Liver (tissue), 9 donors: ENCODE measurements around the gene PXDN. TPM values are rescaled to one million over a fixed set of nuclear protein-coding genes. Genes with fewer than 3 reads are reported as not detected.

ENCODE experiments used
- DNase-seq: peaks from one replicate; pipeline ENCODE4 v3.0.0-alpha.2; 2017; ENCODE audit warnings: low spot score
- H3K27ac ChIP-seq, 2 donors: one replicate each; pipeline ENCODE4 v1.7.0; 2013; ENCODE audit warnings: inconsistent platforms in 2 of 2, low read length in 2 of 2, control low read depth in 1 of 2, low read depth in 1 of 2, mild to moderate bottlenecking in 1 of 2
- H3K27me3 ChIP-seq, 4 donors: one replicate each; pipeline versions ENCODE4 v1.6.1 to v1.7.0; 2013; ENCODE audit warnings: low read length in 3 of 4, inconsistent platforms in 1 of 4, mild to moderate bottlenecking in 1 of 4, moderate library complexity in 1 of 4; ENCODE audit not compliant: control insufficient read depth in 4 of 4, insufficient read depth in 4 of 4
- H3K36me3 ChIP-seq, 4 donors: one replicate each; pipeline versions ENCODE4 v1.6.1 to v1.7.0; 2013; ENCODE audit warnings: low read length in 3 of 4, mild to moderate bottlenecking in 3 of 4, low read depth in 1 of 4, moderate library complexity in 1 of 4; ENCODE audit not compliant: control insufficient read depth in 4 of 4, insufficient read depth in 3 of 4
- H3K4me1 ChIP-seq, 4 donors: one replicate each; pipeline versions ENCODE4 v1.6.1 to v1.7.0; 2013; ENCODE audit warnings: low read length in 3 of 4, mild to moderate bottlenecking in 3 of 4, moderate library complexity in 1 of 4; ENCODE audit not compliant: control insufficient read depth in 4 of 4, insufficient read depth in 4 of 4
- H3K4me3 ChIP-seq, 3 donors: one replicate each; pipeline versions ENCODE4 v1.6.1 to v1.7.0; 2013; ENCODE audit warnings: low read length in 3 of 3, control low read depth in 1 of 3, low read depth in 1 of 3, mild to moderate bottlenecking in 1 of 3
- H3K9ac ChIP-seq, 2 donors: one replicate each; pipeline ENCODE4 v1.7.0; 2013; ENCODE audit warnings: low read length in 2 of 2, mild to moderate bottlenecking in 2 of 2, moderate library complexity in 2 of 2, control low read depth in 1 of 2, low read depth in 1 of 2
- H3K9me3 ChIP-seq, 4 donors: one replicate each; pipeline versions ENCODE4 v1.6.1 to v1.7.0; 2013; ENCODE audit warnings: low read length in 3 of 4; ENCODE audit not compliant: control insufficient read depth in 4 of 4
- EGR1 ChIP-seq, 2 donors: IDR thresholded peaks; 2 replicates each; pipeline ENCODE4 v1.6.1; 2016 to 2018; ENCODE audit warnings: antibody characterized with exemption in 2 of 2, low read depth in 2 of 2
- FOXA1 ChIP-seq: IDR thresholded peaks from 2 replicates; pipeline ENCODE4 v1.6.1; 2016; ENCODE audit warnings: antibody characterized with exemption
- FOXA2 ChIP-seq: IDR thresholded peaks from 2 replicates; pipeline ENCODE4 v1.6.1; 2016; ENCODE audit warnings: antibody characterized with exemption
- GABPA ChIP-seq, 2 donors: IDR thresholded peaks in 1 of 2; conservative IDR thresholded peaks in 1 of 2; 2 replicates each; pipeline ENCODE4 v1.6.1; 2016; ENCODE audit warnings: antibody characterized with exemption in 2 of 2, mild to moderate bottlenecking in 1 of 2, moderate library complexity in 1 of 2
- HNF4A ChIP-seq, 2 donors: conservative IDR thresholded peaks; 2 replicates each; pipeline ENCODE4 v1.6.1; 2016; ENCODE audit warnings: antibody characterized with exemption in 2 of 2, mild to moderate bottlenecking in 2 of 2
- HNF4G ChIP-seq: IDR thresholded peaks from 2 replicates; pipeline ENCODE4 v1.6.1; 2016; ENCODE audit warnings: antibody characterized with exemption
- JUND ChIP-seq, 2 donors: IDR thresholded peaks; 2 replicates each; pipeline ENCODE4 v1.6.1; 2016; ENCODE audit warnings: antibody characterized with exemption in 2 of 2
- NR2F2 ChIP-seq: IDR thresholded peaks from 2 replicates; pipeline ENCODE4 v1.6.1; 2016; ENCODE audit warnings: antibody characterized with exemption
- RAD21 ChIP-seq, 2 donors: IDR thresholded peaks; 2 replicates each; pipeline ENCODE4 v1.6.1; 2016; ENCODE audit warnings: antibody characterized with exemption in 2 of 2, mild to moderate bottlenecking in 2 of 2
- RXRA ChIP-seq, 2 donors: IDR thresholded peaks; 2 replicates each; pipeline ENCODE4 v1.6.1; 2017 to 2018; ENCODE audit warnings: antibody characterized with exemption in 2 of 2, mild to moderate bottlenecking in 1 of 2
- SP1 ChIP-seq: IDR thresholded peaks from 2 replicates; pipeline ENCODE4 v1.6.1; 2018; ENCODE audit warnings: antibody characterized with exemption, mild to moderate bottlenecking
- TAF1 ChIP-seq: conservative IDR thresholded peaks from 2 replicates; pipeline ENCODE4 v1.6.1; 2016; ENCODE audit warnings: antibody characterized with exemption, mild to moderate bottlenecking
- YY1 ChIP-seq: IDR thresholded peaks from 2 replicates; pipeline ENCODE4 v1.6.1; 2016; ENCODE audit warnings: antibody characterized with exemption, mild to moderate bottlenecking
- WGBS: extraction: QIAGEN DNeasy Blood & Tissue Kit; methylation state at CpG from one replicate; pipeline ENCODE4 v1.1.7; 2013; 5-methylcytosine and 5-hydroxymethylcytosine counted together
- polyA plus RNA-seq, 2 donors: library from polyadenylated mRNA; stranded (reverse) in 1 of 2; unstranded in 1 of 2; fragments of 200-250 nt in 1 of 2; fragments of >200 nt in 1 of 2; fragmentation: Nextera tagmentation in 1 of 2; extraction: Ambion mirVana in 1 of 2; gene quantifications; one replicate each; pipeline versions ENCODE4 v1.2.1 to v1.2.3, GENCODE V29; 2013 to 2015
- total RNA-seq, 2 donors: library from RNA; depleted of rRNA; stranded (reverse); fragments of >200 nt; gene quantifications; one replicate each; pipeline ENCODE4 v1.2.3, GENCODE V29; 2014
- TF ChIP-seq, protein P1 (sequence below): IDR thresholded peaks from 2 replicates; pipeline ENCODE4 v1.6.1; 2016; ENCODE audit warnings: antibody characterized with exemption
- TF ChIP-seq, protein P2 (sequence below): IDR thresholded peaks from 2 replicates; pipeline ENCODE4 v1.6.1; 2016; ENCODE audit warnings: antibody characterized with exemption, mild to moderate bottlenecking
- TF ChIP-seq, protein P3 (sequence below): fragments of 150-350 bp; IDR thresholded peaks from 2 replicates; pipeline ENCODE4 v1.5.1; 2017; ENCODE audit warnings: improper control_type of control experiment, low read depth, low read length; ENCODE audit not compliant: missing input control
- TF ChIP-seq, protein P4 (sequence below): IDR thresholded peaks from 2 replicates; pipeline ENCODE4 v1.6.1; 2016; ENCODE audit warnings: antibody characterized with exemption
- TF ChIP-seq, protein P5 (sequence below): IDR thresholded peaks from 2 replicates; pipeline ENCODE4 v1.6.1; 2016; ENCODE audit warnings: antibody characterized with exemption
- donor health status: healthy.
- donor health status: healthy.
- donor health status: healthy.
- donor health status: healthy.
- donor health status: healthy.

The PXDN gene
- total and polyA plus RNA-seq, 4 donors: 4.2 to 21.5 (median 16.9) TPM

DNA sequence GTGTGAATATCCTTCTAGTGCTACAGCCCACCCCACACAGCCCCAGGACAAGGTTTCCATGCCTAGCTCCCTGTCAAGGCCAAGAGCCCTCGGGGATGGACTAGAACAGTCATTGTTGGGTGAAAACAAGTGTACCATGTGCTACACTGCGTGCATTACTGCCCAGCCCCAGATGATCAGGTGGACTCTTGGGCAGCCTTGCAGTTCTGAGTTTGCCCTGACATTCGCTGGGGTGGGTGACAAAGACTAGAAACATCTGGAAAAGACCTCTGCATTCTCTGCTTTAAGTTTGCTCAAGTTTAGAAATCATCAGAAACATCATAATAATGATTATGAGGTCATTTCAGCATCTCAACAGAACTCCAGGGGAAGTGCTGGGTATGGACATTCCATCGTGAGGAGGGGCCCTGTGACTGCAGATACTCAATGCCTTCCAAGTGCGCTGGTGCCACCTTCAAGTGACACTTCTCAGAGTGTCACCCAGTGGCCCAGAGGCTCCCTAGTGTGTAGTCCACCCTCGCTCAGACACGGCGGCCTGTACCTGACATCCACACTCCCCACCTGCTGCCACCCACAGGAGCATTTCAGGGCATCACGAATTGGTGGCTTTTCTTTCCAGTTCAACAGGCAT, 5.3 kb upstream of the PXDN start (continued):
- TF ChIP-seq, protein P1, sequence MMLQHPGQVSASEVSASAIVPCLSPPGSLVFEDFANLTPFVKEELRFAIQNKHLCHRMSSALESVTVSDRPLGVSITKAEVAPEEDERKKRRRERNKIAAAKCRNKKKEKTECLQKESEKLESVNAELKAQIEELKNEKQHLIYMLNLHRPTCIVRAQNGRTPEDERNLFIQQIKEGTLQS: no peak

DNA sequence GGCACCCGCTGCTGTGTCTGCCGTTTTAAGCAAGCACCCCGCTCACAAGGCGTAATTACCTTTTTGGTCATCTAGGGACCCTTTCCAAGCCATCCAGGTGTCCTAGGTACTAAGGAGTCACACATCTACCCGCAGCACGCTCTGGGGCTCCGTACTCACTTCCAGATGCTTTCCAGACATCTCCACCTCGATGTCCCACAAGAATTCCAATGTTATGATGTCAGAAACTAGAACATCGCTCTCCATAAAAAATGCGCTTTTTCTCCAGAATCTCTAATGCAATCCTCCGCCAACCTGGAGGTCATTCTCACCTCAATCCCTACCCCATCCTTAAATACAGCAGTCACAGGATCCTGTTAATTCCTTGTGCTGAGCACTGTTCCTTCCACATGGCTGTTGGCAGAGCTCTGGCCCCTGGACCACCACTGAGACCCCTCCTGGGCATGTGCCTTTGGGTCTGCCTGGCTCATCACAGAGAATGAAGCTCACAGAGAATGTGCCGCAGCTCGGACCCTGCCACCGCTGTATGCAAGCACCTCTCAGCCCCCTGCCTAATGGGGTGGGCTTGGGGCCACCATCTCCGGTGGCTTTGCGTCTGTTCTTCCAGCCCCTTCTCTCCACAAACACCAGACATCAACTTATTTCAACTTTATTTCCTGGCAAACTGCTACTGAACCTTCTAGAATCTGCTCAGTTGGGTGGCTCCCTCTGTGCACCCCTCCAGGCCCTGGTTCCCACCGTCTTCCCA, 4.6 kb upstream of the PXDN start:
- Histone ChIP-seq H3K36me3 (no peaks in the 10 kb centered on the region), H3K27ac (no peak overlapping the region), H3K4me1 (peaks cover 0 to 6% (median 0%) of the 10 kb centered on the region in 4 donors), H3K9ac (no peak overlapping the region), H3K4me3 (no peak overlapping the region), H3K9me3 (peaks cover 0 to 1% (median 0%) of the 10 kb centered on the region in 4 donors), H3K27me3 (peaks cover 0 to 4% (median 0%) of the 10 kb centered on the region in 4 donors)
- TF ChIP-seq GABPA (IDR thresholded peaks at IDR 0.05 in 1 of 2, conservative IDR thresholded peaks at IDR 0.05 in 1 of 2): no peak
- no peak for TF ChIP-seq FOXA1
- TF ChIP-seq, protein P2, sequence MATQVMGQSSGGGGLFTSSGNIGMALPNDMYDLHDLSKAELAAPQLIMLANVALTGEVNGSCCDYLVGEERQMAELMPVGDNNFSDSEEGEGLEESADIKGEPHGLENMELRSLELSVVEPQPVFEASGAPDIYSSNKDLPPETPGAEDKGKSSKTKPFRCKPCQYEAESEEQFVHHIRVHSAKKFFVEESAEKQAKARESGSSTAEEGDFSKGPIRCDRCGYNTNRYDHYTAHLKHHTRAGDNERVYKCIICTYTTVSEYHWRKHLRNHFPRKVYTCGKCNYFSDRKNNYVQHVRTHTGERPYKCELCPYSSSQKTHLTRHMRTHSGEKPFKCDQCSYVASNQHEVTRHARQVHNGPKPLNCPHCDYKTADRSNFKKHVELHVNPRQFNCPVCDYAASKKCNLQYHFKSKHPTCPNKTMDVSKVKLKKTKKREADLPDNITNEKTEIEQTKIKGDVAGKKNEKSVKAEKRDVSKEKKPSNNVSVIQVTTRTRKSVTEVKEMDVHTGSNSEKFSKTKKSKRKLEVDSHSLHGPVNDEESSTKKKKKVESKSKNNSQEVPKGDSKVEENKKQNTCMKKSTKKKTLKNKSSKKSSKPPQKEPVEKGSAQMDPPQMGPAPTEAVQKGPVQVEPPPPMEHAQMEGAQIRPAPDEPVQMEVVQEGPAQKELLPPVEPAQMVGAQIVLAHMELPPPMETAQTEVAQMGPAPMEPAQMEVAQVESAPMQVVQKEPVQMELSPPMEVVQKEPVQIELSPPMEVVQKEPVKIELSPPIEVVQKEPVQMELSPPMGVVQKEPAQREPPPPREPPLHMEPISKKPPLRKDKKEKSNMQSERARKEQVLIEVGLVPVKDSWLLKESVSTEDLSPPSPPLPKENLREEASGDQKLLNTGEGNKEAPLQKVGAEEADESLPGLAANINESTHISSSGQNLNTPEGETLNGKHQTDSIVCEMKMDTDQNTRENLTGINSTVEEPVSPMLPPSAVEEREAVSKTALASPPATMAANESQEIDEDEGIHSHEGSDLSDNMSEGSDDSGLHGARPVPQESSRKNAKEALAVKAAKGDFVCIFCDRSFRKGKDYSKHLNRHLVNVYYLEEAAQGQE: no peak
- TF ChIP-seq, protein P3, sequence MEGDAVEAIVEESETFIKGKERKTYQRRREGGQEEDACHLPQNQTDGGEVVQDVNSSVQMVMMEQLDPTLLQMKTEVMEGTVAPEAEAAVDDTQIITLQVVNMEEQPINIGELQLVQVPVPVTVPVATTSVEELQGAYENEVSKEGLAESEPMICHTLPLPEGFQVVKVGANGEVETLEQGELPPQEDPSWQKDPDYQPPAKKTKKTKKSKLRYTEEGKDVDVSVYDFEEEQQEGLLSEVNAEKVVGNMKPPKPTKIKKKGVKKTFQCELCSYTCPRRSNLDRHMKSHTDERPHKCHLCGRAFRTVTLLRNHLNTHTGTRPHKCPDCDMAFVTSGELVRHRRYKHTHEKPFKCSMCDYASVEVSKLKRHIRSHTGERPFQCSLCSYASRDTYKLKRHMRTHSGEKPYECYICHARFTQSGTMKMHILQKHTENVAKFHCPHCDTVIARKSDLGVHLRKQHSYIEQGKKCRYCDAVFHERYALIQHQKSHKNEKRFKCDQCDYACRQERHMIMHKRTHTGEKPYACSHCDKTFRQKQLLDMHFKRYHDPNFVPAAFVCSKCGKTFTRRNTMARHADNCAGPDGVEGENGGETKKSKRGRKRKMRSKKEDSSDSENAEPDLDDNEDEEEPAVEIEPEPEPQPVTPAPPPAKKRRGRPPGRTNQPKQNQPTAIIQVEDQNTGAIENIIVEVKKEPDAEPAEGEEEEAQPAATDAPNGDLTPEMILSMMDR: no peak
- TF ChIP-seq FOXA2: no peak
- TF ChIP-seq, protein P1: no peak
- TF ChIP-seq SP1: no peak
- no peak for TF ChIP-seq TAF1
- TF ChIP-seq, protein P4, sequence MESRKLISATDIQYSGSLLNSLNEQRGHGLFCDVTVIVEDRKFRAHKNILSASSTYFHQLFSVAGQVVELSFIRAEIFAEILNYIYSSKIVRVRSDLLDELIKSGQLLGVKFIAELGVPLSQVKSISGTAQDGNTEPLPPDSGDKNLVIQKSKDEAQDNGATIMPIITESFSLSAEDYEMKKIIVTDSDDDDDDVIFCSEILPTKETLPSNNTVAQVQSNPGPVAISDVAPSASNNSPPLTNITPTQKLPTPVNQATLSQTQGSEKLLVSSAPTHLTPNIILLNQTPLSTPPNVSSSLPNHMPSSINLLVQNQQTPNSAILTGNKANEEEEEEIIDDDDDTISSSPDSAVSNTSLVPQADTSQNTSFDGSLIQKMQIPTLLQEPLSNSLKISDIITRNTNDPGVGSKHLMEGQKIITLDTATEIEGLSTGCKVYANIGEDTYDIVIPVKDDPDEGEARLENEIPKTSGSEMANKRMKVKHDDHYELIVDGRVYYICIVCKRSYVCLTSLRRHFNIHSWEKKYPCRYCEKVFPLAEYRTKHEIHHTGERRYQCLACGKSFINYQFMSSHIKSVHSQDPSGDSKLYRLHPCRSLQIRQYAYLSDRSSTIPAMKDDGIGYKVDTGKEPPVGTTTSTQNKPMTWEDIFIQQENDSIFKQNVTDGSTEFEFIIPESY: no peak
- no peak for TF ChIP-seq RAD21 (IDR thresholded peaks at IDR 0.05)
- no peak for TF ChIP-seq EGR1 (IDR thresholded peaks at IDR 0.05; ENCODE audit: low read depth in 2 of 2)
- TF ChIP-seq JUND (IDR thresholded peaks at IDR 0.05): no peak
- no peak for TF ChIP-seq HNF4A (conservative IDR thresholded peaks at IDR 0.05)
- TF ChIP-seq NR2F2: no peak
- no peak for TF ChIP-seq RXRA (IDR thresholded peaks at IDR 0.05)
- TF ChIP-seq, protein P5, sequence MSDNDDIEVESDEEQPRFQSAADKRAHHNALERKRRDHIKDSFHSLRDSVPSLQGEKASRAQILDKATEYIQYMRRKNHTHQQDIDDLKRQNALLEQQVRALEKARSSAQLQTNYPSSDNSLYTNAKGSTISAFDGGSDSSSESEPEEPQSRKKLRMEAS: no peak
- no peak for TF ChIP-seq HNF4G
- no peak for TF ChIP-seq YY1
- DNase-seq: no peak
- 73% methylated on average over 17 of the region's 17 CpGs for WGBS
